WI38 (cell line): ENCODE measurements around the gene ZNF407.

Source experiments
- H3K4me3 ChIP-seq: 2 replicates; pipeline ENCODE4 v1.5.1; 2011; ENCODE audit warnings: low read depth, mild to moderate bottlenecking, control low read depth, low read length
- TF ChIP-seq, protein P1 (sequence below): IDR thresholded peaks from 2 replicates; pipeline ENCODE4 v1.5.1; 2012; ENCODE audit warnings: low read depth, mild to moderate bottlenecking, control low read depth, low read length

The ZNF407 gene

DNA sequence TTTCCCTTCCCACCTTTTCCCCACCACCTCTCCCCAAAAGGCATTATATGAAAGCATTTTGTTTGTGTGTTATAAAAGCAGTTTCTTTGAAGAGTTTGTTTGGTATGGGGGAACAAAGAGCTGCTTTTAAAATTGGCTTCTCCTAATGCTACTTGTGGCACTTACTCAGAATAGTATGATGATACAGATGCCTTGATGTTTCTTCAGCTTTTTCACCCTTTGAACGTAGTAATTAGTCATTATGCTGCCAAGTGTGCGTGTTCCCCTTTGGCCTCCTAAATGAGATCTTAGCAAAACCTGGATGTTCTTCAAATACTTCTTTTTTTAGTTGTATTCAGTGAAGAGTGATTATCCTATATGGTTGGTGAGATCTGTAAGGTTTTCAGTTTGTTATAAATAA is 427.9 kb downstream of the ZNF407 start:
- no peak overlapping the region for H3K4me3 ChIP-seq
- TF ChIP-seq, protein P1, sequence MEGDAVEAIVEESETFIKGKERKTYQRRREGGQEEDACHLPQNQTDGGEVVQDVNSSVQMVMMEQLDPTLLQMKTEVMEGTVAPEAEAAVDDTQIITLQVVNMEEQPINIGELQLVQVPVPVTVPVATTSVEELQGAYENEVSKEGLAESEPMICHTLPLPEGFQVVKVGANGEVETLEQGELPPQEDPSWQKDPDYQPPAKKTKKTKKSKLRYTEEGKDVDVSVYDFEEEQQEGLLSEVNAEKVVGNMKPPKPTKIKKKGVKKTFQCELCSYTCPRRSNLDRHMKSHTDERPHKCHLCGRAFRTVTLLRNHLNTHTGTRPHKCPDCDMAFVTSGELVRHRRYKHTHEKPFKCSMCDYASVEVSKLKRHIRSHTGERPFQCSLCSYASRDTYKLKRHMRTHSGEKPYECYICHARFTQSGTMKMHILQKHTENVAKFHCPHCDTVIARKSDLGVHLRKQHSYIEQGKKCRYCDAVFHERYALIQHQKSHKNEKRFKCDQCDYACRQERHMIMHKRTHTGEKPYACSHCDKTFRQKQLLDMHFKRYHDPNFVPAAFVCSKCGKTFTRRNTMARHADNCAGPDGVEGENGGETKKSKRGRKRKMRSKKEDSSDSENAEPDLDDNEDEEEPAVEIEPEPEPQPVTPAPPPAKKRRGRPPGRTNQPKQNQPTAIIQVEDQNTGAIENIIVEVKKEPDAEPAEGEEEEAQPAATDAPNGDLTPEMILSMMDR = no peak

DNA sequence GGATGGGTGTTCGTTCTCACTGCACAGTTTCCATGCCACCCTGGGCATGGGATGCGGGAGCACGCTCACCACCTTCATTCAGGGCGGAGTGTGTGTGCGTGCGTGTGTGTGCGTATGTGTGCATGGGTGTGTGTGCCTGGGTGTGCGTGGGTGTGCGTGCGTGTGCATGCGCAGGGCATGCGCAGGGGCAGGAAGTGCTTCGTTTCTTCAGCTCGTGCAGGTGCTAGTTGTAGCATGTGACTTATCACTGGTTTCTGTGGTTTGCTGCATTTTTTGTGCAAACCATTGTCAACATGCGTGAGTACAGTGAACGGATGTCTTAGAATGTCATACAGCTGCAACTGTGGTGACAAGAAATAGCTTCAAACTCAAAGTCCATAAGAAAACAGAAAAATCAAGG is 431.8 kb downstream of the ZNF407 start:
- H3K4me3 ChIP-seq = no peak overlapping the region
- TF ChIP-seq, protein P1 = no peak

DNA sequence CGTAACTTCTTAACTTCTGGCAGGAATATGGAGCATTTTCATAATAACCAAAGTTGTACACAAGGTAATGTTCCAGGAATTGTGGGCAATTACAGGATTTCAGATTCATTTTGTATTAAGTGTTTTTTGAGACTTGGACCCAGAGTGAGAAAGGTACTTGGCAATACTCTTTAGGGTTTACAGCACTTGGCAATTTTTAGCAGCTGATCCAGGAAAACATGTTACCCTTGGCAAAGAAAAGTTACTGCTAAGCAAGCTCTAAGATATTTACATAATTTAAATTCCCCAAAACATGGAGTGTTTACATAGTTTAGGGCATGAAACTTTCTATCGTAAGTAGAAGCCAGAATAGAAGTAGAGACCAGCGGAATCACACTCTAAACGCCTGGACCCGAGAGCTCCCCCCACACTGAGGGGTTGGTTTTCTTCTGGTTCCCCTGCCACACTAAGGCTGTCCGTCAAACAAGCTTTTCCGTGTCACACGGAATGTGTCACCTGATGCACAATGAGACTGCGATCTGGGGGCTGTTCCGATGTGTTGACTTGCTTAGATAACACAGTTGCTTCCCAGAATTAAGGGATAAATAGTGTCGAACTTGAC is 434.1 kb downstream of the ZNF407 start:
- TF ChIP-seq, protein P1 = no peak
- H3K4me3 ChIP-seq = no peak overlapping the region

DNA sequence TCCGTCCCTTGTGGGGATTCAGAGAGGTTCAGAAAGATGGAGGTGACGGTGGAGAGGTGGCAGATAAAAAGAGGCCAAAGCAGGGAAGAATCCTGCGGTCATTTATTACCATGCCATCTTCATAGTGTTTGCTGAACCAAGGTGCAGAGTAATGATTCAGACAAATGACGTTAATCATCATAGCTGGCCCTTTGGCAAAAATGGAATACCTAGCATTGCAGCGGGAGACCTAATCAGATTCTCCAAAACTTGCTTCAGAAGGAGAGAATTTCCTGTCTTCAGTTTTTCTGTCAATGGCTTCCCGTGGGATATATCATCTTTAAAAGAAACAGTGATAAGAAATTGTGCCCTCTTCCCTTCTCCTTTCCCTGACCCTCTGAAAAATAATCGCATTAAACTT is 435.8 kb downstream of the ZNF407 start:
- H3K4me3 ChIP-seq = no peak overlapping the region
- TF ChIP-seq, protein P1 = no peak

DNA sequence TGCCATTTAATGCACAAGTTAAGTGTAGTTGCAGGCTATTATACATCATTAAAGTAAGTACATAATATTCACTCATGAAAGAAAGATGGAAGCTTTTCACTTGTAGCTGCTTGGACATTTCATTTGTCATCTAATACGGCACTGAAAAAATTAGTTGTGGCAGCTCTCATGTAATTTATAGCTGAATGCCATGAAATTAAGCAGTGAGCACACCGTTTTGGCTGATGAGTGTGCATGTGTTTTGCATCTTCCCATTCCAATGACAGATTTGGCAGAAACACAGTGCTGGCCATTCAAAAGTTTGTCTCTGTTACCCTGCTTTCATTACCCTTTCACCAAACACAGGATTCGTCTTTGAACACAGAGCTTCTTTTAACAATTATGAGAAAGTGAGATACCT is 437.3 kb downstream of the ZNF407 start:
- H3K4me3 ChIP-seq = no peak overlapping the region
- TF ChIP-seq, protein P1 = no peak

DNA sequence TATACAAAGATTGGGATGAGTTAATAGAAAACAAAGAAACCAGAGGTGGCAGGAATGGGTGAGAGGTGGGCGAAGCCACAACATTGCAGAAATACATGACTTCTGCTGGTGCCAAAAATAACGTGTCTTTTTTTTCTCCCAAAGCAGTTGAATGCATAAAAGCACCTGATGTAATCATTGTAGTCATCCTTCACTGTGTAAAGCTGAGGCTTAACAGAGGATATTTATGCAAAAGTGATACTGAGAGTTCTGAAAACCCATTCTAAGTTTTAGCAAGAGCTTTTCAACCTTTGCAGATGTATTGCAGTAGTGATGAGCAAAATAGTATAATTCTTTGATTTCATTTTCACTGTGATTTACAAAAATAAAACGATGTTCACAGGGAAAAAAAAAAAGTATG is 438.3 kb downstream of the ZNF407 start:
- no peak overlapping the region for H3K4me3 ChIP-seq
- TF ChIP-seq, protein P1 = no peak

DNA sequence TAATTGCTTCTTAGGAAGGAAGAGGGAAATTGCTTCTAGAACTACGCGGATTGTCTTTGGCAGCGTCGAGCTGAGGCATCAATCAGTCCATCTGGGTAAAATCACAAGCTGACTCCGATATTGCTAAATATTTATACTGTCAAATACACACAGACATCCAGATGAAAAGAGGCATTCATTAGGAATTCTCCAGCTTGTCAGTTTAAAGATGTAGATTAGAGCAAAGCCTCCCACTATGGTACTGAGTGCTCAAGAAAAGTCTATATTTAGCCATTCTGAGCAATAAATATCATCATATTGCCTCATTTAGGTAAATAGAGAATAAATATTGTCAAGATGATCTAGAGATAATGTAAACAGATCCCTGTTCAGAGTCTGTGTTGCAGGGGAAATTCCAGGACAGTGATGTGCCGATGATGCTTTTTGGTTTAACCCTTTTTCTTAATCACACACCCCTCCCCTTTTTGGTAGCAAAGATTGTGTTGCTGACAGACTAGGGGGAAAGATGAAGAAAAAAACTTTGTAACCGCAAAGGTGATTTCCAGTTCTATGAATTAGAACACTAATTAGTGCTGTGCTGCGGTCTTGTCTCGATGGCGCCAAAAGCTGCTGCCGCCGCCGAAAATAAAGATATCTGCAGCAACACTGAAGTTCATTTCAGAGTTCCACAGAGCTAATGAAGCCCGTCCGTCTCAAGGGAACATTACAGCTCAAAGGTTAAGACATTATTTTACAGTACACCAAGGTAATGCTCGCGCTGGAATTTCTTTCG is 439.4 kb downstream of the ZNF407 start:
- TF ChIP-seq, protein P1 = no peak
- H3K4me3 ChIP-seq = no peak overlapping the region
